Smooth muscle cell (in vitro differentiated cells): ENCODE measurements around the gene TMEM108. TPM values are rescaled to one million over a fixed set of nuclear protein-coding genes. Genes with fewer than 3 reads are reported as not detected.

Experiments used
- DNase-seq: peaks from one replicate; lab custom pipeline; 2025; ENCODE audit not compliant: unreplicated experiment; lab: John Stamatoyannopoulos, UW
- H2AFZ ChIP-seq: fragments of 200-600 bp; sonication (generic); 2 replicates; pipeline ENCODE4 v1.6.0; 2016; ENCODE audit warnings: antibody characterized with exemption, low read depth, mild to moderate bottlenecking
- H3F3A ChIP-seq: fragments of 200-600 bp; sonication (generic); 2 replicates; pipeline ENCODE4 v1.6.0; 2017; ENCODE audit warnings: antibody characterized with exemption, low read depth
- H3K27ac ChIP-seq: fragments of 200-600 bp; sonication (generic); 2 replicates; pipeline ENCODE4 v1.5.1; 2016; ENCODE audit warnings: low read depth, mild to moderate bottlenecking
- H3K27me3 ChIP-seq: fragments of 200-600 bp; sonication (generic); 2 replicates; pipeline ENCODE4 v1.6.1; 2016; ENCODE audit warnings: low read depth, mild to moderate bottlenecking
- H3K36me3 ChIP-seq: fragments of 200-600 bp; sonication (generic); 2 replicates; pipeline ENCODE4 v1.5.1; 2016; ENCODE audit warnings: low read depth
- H3K4me1 ChIP-seq: fragments of 200-600 bp; sonication (generic); 2 replicates; pipeline ENCODE4 v1.5.1; 2016; ENCODE audit warnings: low read depth
- H3K4me2 ChIP-seq: fragments of 200-600 bp; sonication (generic); 2 replicates; pipeline ENCODE4 v1.6.0; 2016; ENCODE audit warnings: mild to moderate bottlenecking
- H3K4me3 ChIP-seq: fragments of 200-600 bp; sonication (generic); 2 replicates; pipeline ENCODE4 v1.5.1; 2016; ENCODE audit warnings: mild to moderate bottlenecking
- H3K79me2 ChIP-seq: fragments of 200-600 bp; sonication (generic); 2 replicates; pipeline ENCODE4 v1.6.0; 2016; ENCODE audit warnings: low read depth, mild to moderate bottlenecking
- H3K9ac ChIP-seq: fragments of 200-600 bp; sonication (generic); 2 replicates; pipeline ENCODE4 v1.6.0; 2016; ENCODE audit warnings: low read depth
- H3K9me3 ChIP-seq: fragments of 200-600 bp; sonication (generic); replicated peaks from 2 replicates; pipeline ENCODE4 v1.5.1; 2016; ENCODE audit warnings: low read depth
- H4K20me1 ChIP-seq: fragments of 200-600 bp; sonication (generic); 2 replicates; pipeline ENCODE4 v1.6.0; 2016; ENCODE audit warnings: low read depth
- CTCF ChIP-seq: fragments of 200-600 bp; sonication (generic); IDR thresholded peaks from 2 replicates; pipeline ENCODE4 v1.5.1; 2017; ENCODE audit warnings: borderline replicate concordance, mild to moderate bottlenecking, antibody characterized with exemption; ENCODE audit not compliant: insufficient read depth, poor library complexity, severe bottlenecking
- WGBS: methylation state at CpG from one replicate; pipeline ENCODE4 v1.1.7; 2016; ENCODE audit warnings: low lambda C conversion rate; 5-methylcytosine and 5-hydroxymethylcytosine counted together
- polyA plus RNA-seq: library from polyadenylated mRNA; unstranded; fragments of >200 nt; fragmentation: Nextera tagmentation; extraction: Ambion mirVana; gene quantifications from 2 replicates; pipeline ENCODE4 v1.2.1, GENCODE V29; 2016
- total RNA-seq: library from RNA; depleted of rRNA; stranded (reverse); fragments of >200 nt; gene quantifications from 2 replicates; pipeline ENCODE4 v1.2.3, GENCODE V29; 2014

The TMEM108 gene
- total and polyA plus RNA-seq, 2 experiments from 2014 or later = 2.4 to 10.8 TPM

GRCh38 chr3:133393691-133394474, 355.7 kb downstream of the TMEM108 start:
- Histone ChIP-seq H3K79me2 (no peaks in the 10 kb centered on the region), H3K4me1 (no peaks in the 10 kb centered on the region), H2AFZ (no peak overlapping the region), H3F3A (no peaks in the 10 kb centered on the region), H3K36me3 (no peaks in the 10 kb centered on the region), H3K4me2 (no peak overlapping the region), H4K20me1 (no peaks in the 10 kb centered on the region), H3K27me3 (no peaks in the 10 kb centered on the region), H3K4me3 (no peak overlapping the region), H3K9ac (no peak overlapping the region), H3K9me3 (no peaks in the 10 kb centered on the region), H3K27ac (no peak overlapping the region)
- TF ChIP-seq CTCF = no peak
- 84% methylated on average over 7 of the region's 7 CpGs for WGBS
- no peak for DNase-seq

- H3K27ac ChIP-seq = no peak overlapping the region
- 92% methylated on average over 1 of the region's 1 CpG for WGBS
- DNase-seq = no peak
- no peaks in the 10 kb centered on the region for H3K79me2 ChIP-seq
- H3K4me2 ChIP-seq = no peak overlapping the region
- H3K4me1 ChIP-seq = no peaks in the 10 kb centered on the region
- no peak overlapping the region for H3K9ac ChIP-seq
- H3F3A ChIP-seq = no peaks in the 10 kb centered on the region
- no peak overlapping the region for H3K4me3 ChIP-seq
- TF ChIP-seq CTCF = no peak
- H3K27me3 ChIP-seq = no peaks in the 10 kb centered on the region
- H2AFZ ChIP-seq = no peak overlapping the region
- no peaks in the 10 kb centered on the region for H4K20me1 ChIP-seq
- no peaks in the 10 kb centered on the region for H3K9me3 ChIP-seq
- no peaks in the 10 kb centered on the region for H3K36me3 ChIP-seq
These were observed 356.5 kb downstream of the TMEM108 start for GRCh38 chr3:133394561-133395311.

GRCh38 chr3:133396906-133397305, 358.7 kb downstream of the TMEM108 start:
- Histone ChIP-seq H3K4me3 (no peak overlapping the region), H3K36me3 (no peaks in the 10 kb centered on the region), H4K20me1 (no peaks in the 10 kb centered on the region), H3K27ac (no peak overlapping the region), H3K27me3 (no peaks in the 10 kb centered on the region), H3F3A (no peaks in the 10 kb centered on the region), H3K4me1 (no peaks in the 10 kb centered on the region), H3K9me3 (no peaks in the 10 kb centered on the region), H3K4me2 (no peak overlapping the region), H2AFZ (no peak overlapping the region), H3K79me2 (no peaks in the 10 kb centered on the region), H3K9ac (no peak overlapping the region)
- no peak for DNase-seq
- WGBS = 96% methylated on average over 10 of the region's 10 CpGs
- no peak for TF ChIP-seq CTCF
